HG03460 (cell line): Measurements from ENCODE around the gene GBA3.

Source experiments
- ATAC-seq: cut with Tn5 transposase; IDR thresholded peaks from one replicate; pipeline ENCODE4 v1.9.1; 2021; ENCODE audit not compliant: unreplicated experiment

GBA3 gene

DNA sequence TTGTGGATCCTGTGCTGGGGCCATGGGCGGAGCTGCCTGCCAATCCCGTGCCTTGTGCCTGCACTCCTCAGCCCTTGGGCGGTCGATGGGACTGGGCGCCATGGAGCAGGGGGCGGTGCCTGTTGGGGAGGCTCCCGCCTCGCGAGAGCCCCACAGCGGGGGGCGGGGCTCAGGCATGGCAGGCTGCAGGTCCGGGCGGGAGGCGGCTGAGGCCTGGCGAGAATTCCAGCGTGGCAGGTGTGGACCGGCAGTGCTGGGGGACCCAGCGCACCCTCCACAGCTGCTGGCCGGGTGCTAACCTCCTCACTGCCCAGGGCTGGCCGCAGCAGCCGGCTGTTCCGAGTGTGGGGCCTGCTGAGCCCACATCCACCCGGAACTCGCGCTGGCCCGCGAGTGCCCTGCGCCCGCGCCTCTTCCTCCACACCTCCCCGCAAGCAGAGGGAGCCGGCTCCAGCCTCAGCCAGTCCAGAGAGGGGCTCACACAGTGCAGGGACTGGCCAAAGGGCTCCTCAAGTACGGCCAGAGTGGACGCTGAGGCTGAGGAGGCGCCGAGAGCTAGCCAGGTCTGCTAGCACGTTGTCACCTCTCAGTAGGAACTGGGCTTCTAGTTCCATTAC, 85.9 kb downstream of the GBA3 start:
- no peak for ATAC-seq

DNA sequence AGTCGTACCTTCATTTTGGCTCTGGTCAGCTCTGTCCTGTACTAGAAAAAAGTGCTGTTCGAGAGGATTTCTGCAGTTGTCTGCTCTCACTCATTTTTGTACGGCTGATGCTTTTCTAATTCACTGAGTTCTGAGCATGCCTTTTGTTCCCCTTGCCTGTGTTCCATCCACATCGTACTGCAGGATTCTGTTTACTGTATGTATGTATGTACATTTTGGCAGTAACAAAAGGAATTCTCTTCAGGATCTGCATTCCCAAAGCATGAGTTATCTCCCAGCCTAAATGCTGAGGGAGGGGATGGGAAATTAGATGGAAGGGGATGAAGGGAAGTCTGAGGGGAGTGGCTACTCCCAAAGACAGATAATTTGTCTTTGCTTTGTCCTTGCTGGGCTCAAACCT, 87.6 kb downstream of the GBA3 start:
- ATAC-seq, result no peak

DNA sequence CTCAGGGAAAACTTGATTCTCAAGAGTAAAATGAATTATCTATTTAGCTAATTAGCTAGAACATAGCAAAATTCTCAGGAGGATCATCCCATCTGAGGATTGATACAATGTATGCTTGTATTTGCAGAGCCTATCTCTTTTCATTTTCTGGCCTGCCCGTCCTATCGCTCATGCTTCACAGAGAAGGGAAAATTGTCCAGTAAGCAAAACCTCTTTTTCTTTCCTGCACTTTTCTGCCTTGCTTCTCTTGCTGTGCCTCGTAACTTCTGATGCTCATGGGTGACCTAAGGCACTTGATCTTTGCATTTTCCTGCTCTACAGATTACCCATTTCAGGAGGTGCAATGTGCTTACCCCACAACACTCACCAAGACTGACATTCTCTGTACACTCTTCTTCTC, 88.1 kb downstream of the GBA3 start:
- no peak for ATAC-seq

DNA sequence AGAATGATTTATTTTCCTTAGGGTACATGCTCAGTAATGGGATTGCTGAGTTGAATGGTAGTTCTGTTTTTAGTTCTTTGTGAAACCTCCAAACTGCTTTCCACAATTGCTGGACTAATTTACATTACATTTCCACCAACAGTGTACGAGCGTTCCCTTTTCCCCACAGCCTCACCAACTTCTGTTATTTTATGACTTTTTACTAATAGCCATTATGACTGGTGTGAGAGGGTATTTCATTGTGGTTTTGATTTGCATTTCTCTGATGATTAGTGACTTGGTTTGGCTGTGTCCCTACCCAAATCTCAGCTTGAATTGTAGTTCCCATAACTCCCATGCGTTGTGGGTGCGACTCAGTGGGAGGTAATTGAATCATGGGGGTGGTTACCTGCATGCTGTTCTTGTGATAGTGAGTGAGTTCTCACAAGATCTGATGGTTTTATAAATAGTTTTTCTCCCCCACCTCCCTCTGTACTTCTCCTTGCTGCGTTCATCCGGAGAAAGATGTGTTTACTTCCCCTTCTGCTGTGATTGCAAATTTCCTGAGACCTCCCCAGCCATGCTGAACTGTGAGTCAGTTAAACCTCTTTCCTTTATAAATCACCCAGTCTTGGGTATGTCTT, 95.1 kb downstream of the GBA3 start:
- ATAC-seq, result no peak

DNA sequence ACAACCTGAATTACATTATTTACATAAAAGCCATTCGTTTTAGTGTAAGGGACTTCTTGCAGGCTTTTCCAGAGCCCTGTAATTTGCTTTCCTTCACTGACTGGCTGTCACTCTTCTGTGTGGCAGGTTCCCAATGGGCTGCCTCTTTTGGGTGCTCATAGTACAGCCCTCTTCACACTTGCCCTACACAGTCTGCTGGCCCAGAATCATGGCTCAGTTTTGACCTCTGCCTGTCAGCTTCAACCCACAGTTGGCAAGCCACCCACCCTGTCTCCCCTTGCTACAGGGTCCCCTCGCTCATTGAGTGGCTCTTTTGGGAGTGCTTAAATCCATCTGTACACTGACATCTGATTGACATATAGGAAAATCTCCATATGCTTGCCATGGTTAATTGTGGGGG, 97.9 kb downstream of the GBA3 start:
- no peak for ATAC-seq

DNA sequence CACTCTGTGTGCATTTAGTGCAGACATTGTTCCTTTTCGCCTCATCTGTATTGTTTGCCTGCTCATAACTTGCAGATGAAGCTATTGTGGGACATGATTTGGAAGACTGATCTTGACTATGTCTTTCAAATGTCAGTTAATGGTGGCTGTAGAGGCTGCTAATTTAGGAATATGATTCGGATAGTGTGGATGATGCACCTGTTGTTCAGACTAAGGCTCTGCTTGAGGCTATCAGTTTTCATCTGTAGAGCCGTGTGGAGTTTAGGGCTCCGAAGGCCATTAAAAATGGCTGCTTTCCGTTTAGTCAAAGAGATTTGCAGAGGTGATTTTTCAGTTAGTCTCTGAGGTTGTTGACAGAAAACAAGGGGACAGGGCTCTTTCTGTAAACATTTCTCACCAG, 102.0 kb downstream of the GBA3 start:
- no peak for ATAC-seq

DNA sequence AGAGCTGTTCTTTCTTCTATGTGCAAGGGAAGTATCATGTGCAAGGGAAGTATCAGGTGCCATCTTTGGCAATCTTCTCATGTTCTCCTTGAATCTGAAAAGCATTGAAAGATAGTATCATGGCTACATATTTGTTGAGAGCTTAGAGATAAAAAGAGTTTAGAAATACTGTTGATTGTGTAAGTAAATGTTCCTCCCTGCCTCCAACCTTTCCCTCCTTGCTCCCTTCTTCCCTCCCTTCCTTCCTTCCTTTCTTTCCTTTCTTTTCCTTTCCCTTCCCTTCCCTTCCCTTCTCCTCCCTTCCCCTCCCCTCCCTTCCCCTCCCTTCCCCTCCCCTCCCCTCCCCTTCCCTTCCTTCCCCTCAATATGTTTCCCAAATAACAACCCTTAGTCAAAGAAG, 108.7 kb downstream of the GBA3 start:
- ATAC-seq, result no peak

DNA sequence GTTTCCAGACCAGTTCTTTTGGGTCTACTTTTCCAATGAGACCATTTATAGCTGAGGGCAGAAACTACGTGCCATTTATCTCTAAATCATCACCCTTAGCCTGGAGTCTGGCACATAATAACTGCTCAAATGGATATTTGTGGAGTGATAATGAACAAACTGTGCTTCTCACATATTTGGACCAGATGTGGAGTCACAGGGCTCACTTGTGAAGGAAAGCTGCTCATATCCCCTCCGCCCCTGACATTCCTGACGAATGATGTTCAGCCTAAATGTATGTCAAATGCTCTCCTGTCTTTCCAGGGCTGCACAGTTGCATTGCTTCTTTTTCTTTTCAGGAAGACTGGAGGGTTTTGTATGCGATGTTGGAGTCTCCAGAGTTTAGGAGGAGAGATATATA, 110.1 kb downstream of the GBA3 start:
- ATAC-seq, result no peak

DNA sequence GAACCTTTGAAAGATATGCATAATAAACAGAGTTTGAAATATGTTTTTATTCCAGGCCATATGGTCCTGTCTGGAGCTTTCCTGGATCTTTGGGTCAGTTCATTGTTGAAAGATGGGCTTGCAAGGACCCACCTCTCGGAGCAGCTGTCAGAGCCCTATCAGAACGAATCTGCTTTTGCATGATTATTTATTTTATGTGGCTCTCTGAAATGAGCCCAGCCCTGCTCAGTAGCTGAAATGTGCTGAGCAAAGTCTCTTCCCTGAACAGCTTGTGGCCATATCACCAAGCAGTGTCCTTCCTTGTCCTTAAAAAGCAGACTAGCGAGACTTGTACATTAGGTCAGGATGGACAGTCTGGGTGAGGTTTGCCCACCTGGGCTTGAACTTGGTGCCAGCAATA, 110.8 kb downstream of the GBA3 start:
- no peak for ATAC-seq

DNA sequence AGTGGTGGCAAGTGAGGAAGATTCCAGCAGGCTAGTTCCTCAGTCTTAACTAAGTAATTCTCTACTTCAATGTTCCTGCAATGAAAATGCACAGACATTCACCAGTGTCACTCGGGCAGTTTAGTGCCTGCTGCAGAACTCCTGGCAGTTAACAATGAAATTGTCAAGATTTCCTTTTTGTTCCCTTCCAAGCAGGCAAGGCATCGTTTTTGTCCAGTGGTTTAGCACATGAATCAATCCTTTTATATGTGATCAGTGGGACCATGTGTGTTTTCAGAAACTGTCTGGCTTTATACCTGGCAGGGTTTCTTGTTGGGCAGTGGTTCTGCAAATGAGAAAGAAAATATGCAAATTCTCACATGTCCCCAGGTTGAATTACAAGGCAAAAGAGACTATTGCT, 122.2 kb downstream of the GBA3 start:
- ATAC-seq, result no peak

DNA sequence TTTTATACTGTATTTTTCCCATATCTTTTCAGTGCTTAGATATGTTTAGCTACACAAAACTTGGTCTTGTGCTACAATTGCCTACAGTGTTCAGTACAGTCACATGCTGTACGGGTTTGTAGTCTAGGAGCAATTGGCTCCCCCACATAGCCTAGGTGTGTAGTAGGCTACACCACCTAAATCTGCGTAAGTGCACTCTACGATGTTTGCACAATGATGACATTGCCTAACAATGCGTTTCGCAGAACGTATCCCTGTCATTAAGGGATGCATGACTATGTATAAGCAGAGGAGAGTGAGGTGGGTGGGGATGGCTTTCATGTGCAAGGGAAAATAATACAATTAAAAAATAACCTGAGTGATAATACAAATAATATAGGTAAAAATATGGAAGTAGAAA, 131.4 kb downstream of the GBA3 start:
- ATAC-seq, result no peak

DNA sequence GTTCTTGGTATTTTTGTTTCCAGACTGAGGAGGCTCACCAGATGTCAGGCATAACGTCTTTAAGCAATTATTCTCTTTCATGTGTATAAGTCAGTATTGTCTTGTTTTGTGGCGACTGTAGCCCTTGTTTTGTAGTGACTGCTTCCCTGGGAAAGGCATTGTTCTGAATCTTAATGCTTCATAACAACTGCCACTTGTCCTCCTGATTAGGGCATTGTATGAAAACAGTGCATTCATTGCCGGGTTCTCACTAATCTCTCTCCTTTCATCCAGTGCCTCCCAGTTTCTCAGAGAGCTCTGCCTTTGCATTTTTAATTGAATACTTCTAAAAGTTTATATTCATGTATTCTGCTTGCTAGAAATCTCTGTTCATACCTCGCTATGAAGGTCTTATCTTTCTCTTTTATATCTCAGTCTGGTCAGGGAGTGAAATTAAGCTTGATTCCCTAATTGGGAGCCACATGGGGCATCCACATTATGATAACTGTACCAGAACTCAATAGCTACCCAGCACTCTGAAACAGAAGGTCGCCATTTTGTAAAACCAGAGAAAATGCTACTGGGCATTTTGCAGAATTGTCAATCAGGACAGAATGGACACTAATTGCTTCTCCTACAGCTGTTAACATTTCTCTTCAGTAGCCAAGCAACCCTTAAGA, 149.8 kb downstream of the GBA3 start:
- ATAC-seq, result no peak

DNA sequence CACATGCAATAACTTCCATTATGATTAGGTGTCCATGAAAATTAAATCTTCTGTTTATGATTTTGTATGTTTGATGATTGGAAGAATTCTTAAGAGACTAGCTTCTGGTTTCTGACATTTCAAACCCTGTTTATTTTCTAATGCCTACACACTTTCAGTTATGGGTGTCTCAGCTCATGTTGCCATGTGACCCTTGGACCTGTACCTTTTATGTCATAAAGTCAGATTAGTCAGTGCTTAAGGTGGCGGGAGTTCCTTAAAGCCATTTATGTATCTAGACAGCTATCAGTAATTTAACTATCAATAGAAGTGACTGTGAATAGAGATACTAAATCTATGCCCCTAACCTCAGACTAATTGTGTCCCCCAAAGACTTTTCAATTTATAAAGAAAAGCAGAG, 155.6 kb downstream of the GBA3 start:
- no peak for ATAC-seq

DNA sequence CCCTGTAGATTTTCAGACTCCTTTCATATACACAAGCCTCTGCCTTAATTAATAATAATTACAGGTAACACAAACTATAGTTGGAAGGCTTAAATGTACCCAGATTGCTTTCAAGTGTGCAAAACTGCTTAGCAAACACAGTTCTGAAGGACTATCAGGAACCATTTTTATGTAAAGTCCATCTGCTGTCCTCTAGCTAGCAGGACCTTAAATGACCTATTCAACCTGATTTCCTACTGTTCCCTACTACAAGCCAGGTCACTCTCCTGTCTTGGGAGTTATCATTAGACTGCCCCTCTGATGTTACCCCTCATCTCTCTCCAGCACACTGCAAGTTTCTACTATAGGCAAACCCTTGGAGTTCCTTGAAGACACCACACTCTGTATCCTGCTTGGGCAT, 157.3 kb downstream of the GBA3 start:
- no peak for ATAC-seq

DNA sequence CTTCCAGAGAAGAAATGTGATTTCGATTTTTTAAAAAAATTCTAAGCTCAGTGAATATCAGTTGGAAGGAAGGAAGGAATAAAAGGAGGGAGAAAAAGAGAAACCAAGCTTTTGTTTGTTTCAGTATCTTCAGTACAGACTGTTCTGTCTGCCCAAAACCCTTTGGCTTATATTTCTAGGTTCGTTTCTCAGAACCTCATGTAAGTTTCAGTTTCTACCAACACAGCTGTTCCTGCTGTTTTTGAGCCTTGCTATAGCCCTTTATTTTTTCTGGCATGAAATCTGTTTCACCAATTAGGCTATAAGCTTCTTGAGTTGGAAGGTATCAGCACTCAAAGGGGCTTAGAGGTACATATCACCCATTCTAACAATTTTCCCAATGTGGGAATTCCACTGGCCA, 157.9 kb downstream of the GBA3 start:
- no peak for ATAC-seq

DNA sequence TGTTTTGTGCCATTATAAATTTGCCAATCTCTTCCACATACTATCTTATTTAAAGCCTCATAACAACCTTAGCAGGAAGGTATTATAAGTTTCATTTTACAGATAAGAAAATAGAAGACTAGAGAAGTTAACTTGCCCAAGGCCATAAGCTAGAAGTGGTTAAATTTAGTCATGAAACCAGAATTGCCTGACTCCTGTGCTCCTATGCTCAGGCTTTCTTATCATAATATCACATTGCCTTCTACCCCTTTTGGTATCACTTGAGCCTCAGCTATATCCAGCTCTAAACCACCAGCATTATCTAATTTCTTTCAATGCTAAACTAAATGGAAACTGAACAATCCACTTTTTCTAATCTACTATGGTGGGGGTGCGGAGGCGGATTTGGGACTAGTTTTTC, 164.7 kb downstream of the GBA3 start:
- no peak for ATAC-seq

DNA sequence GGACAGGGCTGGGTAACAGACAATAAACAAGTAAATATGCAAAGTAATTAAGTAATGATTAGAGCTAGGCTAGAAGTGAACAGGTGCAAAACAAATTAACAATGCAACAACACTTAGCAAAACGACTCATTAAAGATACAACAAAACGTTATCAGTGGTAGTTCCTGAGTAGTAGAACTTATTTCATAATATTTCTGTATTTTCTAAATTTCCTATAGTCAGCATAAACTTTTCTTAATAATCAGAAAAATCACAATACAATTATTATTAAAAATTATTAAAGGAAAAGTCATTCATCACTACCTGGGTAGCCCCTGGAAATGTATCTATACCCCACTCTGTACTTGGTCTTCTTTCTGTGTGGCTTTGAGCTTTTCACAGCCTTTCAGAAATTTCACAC, 166.6 kb downstream of the GBA3 start:
- no peak for ATAC-seq
